ENCODE measurements around the gene PKLR. TPM values are rescaled to one million over a fixed set of nuclear protein-coding genes. Genes with fewer than 3 reads are reported as not detected.
A peak's percentile ranks its signal among the peaks of the same experiment; 100 is the strongest.

The PKLR gene
- total RNA-seq, 1 experiment from 2014 or later, result not detected

DNA sequence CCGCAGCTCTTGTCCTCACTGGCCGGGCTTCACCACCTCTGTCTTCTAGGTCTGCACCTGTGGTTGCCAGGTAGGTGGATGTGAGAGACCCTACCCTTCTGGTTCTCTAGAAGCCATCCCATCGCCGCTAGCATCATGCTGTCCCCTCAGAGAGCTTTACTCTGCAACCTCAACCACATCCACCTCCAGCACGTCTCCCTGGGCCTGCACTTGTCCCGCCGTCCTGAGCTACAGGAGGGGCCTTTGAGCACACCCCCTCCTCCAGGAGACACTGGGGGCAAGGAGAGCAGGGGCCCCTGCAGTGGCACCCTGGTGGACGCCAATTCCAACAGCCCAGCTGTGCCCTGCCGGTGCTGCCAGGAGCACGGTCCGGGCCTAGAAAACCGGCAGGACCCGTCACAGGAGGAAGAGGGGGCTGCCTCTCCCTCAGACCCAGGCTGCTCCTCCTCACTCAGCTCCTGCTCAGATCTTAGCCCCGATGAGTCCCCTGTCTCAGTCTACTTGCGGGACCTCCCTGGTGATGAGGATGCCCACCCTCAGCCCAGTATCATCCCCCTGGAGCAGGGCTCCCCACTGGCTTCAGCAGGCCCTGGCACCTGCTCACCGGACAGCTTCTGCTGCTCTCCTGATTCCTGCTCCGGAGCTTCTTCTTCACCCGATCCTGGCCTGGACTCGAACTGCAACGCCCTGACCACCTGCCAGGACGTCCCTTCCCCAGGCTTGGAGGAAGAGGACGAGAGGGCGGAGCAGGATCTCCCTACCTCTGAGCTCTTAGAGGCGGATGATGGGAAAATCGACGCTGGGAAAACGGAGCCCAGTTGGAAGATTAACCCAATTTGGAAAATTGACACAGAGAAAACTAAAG is 20.6 kb upstream of the PKLR start:
- Histone ChIP-seq H3K9me3 (ENCODE audit: low read length) (no peaks in the 10 kb centered on the region), H4K20me1 (ENCODE audit: insufficient read depth, low read depth, low read length) (no peaks in the 10 kb centered on the region), H3K9ac (ENCODE audit: low read length) (peak overlapping the region; percentile 99), H3K36me3 (ENCODE audit: insufficient read depth, low read length) (peaks cover 23% of the 10 kb centered on the region; the same call in 1 of the 2 replicates), H3K4me2 (ENCODE audit: low read depth, low read length, poor library complexity, severe bottlenecking) (peak overlapping the region; percentile 98), H3K4me3 (ENCODE audit: low read length) (peak overlapping the region; percentile 96), H3K4me1 (ENCODE audit: low read length) (peaks cover 40% of the 10 kb centered on the region), H3K27me3 (ENCODE audit: low read length) (no peaks in the 10 kb centered on the region), H3K9me2 (replicated peaks; ENCODE audit: insufficient read depth, low read length) (no peaks in the 10 kb centered on the region), H3K79me2 (ENCODE audit: low read length) (no peaks in the 10 kb centered on the region), H2AFZ (ENCODE audit: low read length) (no peak overlapping the region), H3K27ac (ENCODE audit: low read length) (no peak overlapping the region)
- peak; percentile 62 for DNase-seq

DNA sequence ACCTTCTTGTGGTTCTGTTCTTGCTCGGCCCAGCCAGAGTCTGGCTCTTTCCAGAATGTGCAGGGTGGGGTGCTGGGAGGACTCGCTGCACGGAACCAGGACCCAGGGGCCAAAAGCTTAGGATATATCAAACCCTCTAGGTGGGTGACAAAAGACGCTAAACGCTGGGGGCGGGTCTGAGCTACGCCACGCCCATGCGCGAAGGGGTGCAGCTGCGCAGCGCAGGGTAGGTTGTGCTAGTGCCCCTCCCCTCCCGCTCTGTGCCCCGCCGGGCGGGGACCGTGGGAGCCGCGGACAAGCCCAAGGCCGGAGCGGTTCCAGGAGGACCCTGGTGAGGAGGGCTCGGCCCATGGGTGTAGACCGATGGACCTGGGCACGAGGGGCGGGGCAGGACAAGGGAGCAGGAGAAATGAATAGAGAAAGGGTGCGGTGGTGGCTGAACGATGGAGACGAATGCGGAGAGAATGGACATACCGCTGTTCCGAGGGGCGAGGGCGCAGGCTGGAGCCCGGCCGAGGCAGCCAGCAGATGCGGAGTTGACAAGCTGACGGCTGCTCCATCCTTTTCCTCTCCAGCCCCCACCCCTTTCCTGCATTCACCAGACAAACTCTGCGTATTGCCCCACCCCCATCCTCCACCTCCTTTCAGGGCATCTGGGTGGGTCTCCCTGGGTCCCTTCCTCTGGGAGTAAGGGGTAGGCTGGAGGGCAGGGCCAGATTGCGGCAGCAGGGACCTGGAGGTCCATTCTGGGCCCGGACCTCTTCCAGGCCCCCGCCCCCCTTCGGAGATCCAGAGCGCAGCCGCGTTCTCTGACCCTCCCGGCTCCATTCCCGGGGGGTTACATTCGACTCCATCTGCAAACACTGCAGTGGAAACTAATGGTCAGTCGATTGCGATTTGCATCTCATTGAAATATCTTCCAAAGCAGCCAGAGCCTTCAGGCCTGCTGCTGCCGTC is 19.7 kb upstream of the PKLR start, which contains the start of gene RUSC1:
Gene RUSC1, plus strand, starts transcription at position 234 of the 957 bp plus-strand sequence. CDS start 880 bp downstream, outside the sequence.
- H3K36me3 ChIP-seq (ENCODE audit: insufficient read depth, low read length), result peaks cover 25% of the 10 kb centered on the region; the same call in 1 of the 2 replicates
- H3K9me2 ChIP-seq (replicated peaks; ENCODE audit: insufficient read depth, low read length), result no peaks in the 10 kb centered on the region
- H3K4me3 ChIP-seq (ENCODE audit: low read length), result peak within 1 kb of the TSS; percentile 96; the same call in 1 of the 2 replicates
- peak within 1 kb of the TSS; percentile 98 for H3K4me2 ChIP-seq (ENCODE audit: low read depth, low read length, poor library complexity, severe bottlenecking)
- no peak within 1 kb of the TSS for H3K27ac ChIP-seq (ENCODE audit: low read length)
- peak within 1 kb of the TSS; percentile 99 for H3K9ac ChIP-seq (ENCODE audit: low read length)
- no peaks in the 10 kb centered on the region for H3K27me3 ChIP-seq (ENCODE audit: low read length)
- H3K4me1 ChIP-seq (ENCODE audit: low read length), result peaks cover 40% of the 10 kb centered on the region
- no peaks in the 10 kb centered on the region for H4K20me1 ChIP-seq (ENCODE audit: insufficient read depth, low read depth, low read length)
- peak; percentile 73 for DNase-seq
- no peaks in the 10 kb centered on the region for H3K9me3 ChIP-seq (ENCODE audit: low read length)
- H3K79me2 ChIP-seq (ENCODE audit: low read length), result no peaks in the 10 kb centered on the region
- H2AFZ ChIP-seq (ENCODE audit: low read length), result no peak within 1 kb of the TSS

DNA sequence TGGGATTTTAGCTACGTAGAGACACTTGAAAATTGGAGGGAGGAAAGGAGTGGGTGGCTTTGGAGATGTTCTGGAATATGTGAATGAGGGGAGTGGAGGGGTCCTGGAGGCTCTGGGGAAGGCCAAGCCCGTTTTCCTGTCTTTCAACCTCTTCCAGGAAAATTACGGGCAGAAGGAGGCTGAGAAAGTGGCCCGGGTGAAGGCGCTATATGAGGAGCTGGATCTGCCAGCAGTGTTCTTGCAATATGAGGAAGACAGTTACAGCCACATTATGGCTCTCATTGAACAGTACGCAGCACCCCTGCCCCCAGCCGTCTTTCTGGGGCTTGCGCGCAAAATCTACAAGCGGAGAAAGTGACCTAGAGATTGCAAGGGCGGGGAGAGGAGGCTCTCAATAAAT is 19.0 kb upstream of the PKLR start:
- no peak for DNase-seq
- H3K27ac ChIP-seq (ENCODE audit: low read length), result no peak overlapping the region
- no peak overlapping the region for H3K4me3 ChIP-seq (ENCODE audit: low read length)
- H3K4me2 ChIP-seq (ENCODE audit: low read depth, low read length, poor library complexity, severe bottlenecking), result no peak overlapping the region
- peaks cover 40% of the 10 kb centered on the region for H3K4me1 ChIP-seq (ENCODE audit: low read length)
- no peaks in the 10 kb centered on the region for H3K79me2 ChIP-seq (ENCODE audit: low read length)
- no peaks in the 10 kb centered on the region for H3K9me2 ChIP-seq (replicated peaks; ENCODE audit: insufficient read depth, low read length)
- H4K20me1 ChIP-seq (ENCODE audit: insufficient read depth, low read depth, low read length), result no peaks in the 10 kb centered on the region
- no peak overlapping the region for H3K9ac ChIP-seq (ENCODE audit: low read length)
- peaks cover 25% of the 10 kb centered on the region; the same call in 1 of the 2 replicates for H3K36me3 ChIP-seq (ENCODE audit: insufficient read depth, low read length)
- H3K9me3 ChIP-seq (ENCODE audit: low read length), result no peaks in the 10 kb centered on the region
- no peaks in the 10 kb centered on the region for H3K27me3 ChIP-seq (ENCODE audit: low read length)
- no peak overlapping the region for H2AFZ ChIP-seq (ENCODE audit: low read length)

DNA sequence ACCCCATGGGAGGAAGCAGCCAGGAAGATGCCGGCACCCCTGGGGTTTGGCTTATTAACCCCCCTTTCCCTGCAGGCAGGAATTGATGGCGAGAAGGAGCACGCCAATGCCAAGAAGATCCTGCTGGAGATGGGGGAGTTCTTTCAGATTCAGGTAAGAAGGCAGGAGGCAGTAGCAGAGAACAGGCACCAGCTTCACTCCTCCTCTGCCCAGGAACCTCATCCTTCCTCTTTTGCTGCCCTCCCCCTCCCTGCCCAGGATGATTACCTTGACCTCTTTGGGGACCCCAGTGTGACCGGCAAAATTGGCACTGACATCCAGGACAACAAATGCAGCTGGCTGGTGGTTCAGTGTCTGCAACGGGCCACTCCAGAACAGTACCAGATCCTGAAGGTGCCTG is 18.3 kb upstream of the PKLR start:
- no peaks in the 10 kb centered on the region for H3K27me3 ChIP-seq (ENCODE audit: low read length)
- H3K79me2 ChIP-seq (ENCODE audit: low read length), result no peaks in the 10 kb centered on the region
- no peaks in the 10 kb centered on the region for H3K9me3 ChIP-seq (ENCODE audit: low read length)
- peaks cover 25% of the 10 kb centered on the region; the same call in 1 of the 2 replicates for H3K36me3 ChIP-seq (ENCODE audit: insufficient read depth, low read length)
- H4K20me1 ChIP-seq (ENCODE audit: insufficient read depth, low read depth, low read length), result no peaks in the 10 kb centered on the region
- no peak overlapping the region for H3K27ac ChIP-seq (ENCODE audit: low read length)
- H3K4me3 ChIP-seq (ENCODE audit: low read length), result no peak overlapping the region
- H3K4me2 ChIP-seq (ENCODE audit: low read depth, low read length, poor library complexity, severe bottlenecking), result no peak overlapping the region
- H3K4me1 ChIP-seq (ENCODE audit: low read length), result peaks cover 32% of the 10 kb centered on the region
- H3K9ac ChIP-seq (ENCODE audit: low read length), result no peak overlapping the region; the same call in 1 of the 2 replicates
- no peak overlapping the region for H2AFZ ChIP-seq (ENCODE audit: low read length)
- H3K9me2 ChIP-seq (replicated peaks; ENCODE audit: insufficient read depth, low read length), result no peaks in the 10 kb centered on the region
- no peak for DNase-seq

DNA sequence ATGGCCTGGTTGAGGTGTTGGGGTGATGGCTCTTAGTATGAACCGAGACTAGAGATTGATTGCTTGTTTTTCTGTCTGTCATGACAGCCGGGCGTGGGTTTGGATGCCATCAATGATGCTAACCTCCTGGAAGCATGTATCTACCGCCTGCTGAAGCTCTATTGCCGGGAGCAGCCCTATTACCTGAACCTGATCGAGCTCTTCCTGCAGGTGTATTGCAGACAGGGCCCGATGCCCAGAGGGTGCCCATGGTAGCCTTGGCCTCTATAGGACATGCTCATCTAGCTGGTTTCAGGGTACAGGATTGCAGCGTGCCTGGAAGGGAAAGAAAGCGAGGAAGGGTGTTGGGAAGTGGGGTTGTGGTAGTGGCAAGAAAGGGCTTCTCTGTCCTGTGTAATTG is 16.8 kb upstream of the PKLR start:
- Histone ChIP-seq H3K9me3 (ENCODE audit: low read length) (no peaks in the 10 kb centered on the region), H3K27ac (ENCODE audit: low read length) (no peak overlapping the region), H3K4me3 (ENCODE audit: low read length) (no peak overlapping the region), H4K20me1 (ENCODE audit: insufficient read depth, low read depth, low read length) (no peaks in the 10 kb centered on the region), H3K27me3 (ENCODE audit: low read length) (no peaks in the 10 kb centered on the region), H3K4me2 (ENCODE audit: low read depth, low read length, poor library complexity, severe bottlenecking) (no peak overlapping the region), H2AFZ (ENCODE audit: low read length) (no peak overlapping the region), H3K79me2 (ENCODE audit: low read length) (peaks cover 4% of the 10 kb centered on the region; the same call in 1 of the 2 replicates), H3K36me3 (ENCODE audit: insufficient read depth, low read length) (peaks cover 30% of the 10 kb centered on the region; the same call in 1 of the 2 replicates), H3K9ac (ENCODE audit: low read length) (no peak overlapping the region), H3K9me2 (replicated peaks; ENCODE audit: insufficient read depth, low read length) (no peaks in the 10 kb centered on the region), H3K4me1 (ENCODE audit: low read length) (peaks cover 26% of the 10 kb centered on the region)
- no peak for DNase-seq

DNA sequence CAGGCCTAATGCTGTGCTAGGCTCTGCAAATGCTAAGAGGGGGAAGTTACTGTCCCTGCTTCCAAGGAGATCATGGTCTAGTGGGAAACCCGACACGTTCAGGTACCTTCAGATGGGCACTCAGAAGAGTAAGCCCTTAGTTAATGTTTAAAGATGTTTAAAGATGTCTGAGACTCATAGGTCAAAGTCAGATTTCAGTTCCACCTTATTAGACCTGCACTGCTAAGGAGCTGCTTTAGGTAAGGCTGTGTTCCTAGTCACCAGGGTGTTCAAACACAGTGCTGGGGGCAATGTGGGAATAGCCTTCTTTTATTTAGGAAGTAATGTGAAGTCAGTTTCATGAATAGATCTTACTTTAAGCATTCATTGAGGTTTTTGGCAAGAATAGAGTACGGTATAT is 15.7 kb upstream of the PKLR start:
- DNase-seq, result no peak
- H3K27ac ChIP-seq (ENCODE audit: low read length), result no peak overlapping the region
- H2AFZ ChIP-seq (ENCODE audit: low read length), result no peak overlapping the region
- peaks cover 32% of the 10 kb centered on the region; the same call in 1 of the 2 replicates for H3K36me3 ChIP-seq (ENCODE audit: insufficient read depth, low read length)
- no peaks in the 10 kb centered on the region for H4K20me1 ChIP-seq (ENCODE audit: insufficient read depth, low read depth, low read length)
- H3K79me2 ChIP-seq (ENCODE audit: low read length), result peaks cover 13% of the 10 kb centered on the region
- H3K4me2 ChIP-seq (ENCODE audit: low read depth, low read length, poor library complexity, severe bottlenecking), result no peak overlapping the region
- H3K4me3 ChIP-seq (ENCODE audit: low read length), result no peak overlapping the region
- H3K27me3 ChIP-seq (ENCODE audit: low read length), result no peaks in the 10 kb centered on the region
- H3K9ac ChIP-seq (ENCODE audit: low read length), result no peak overlapping the region
- no peaks in the 10 kb centered on the region for H3K9me3 ChIP-seq (ENCODE audit: low read length)
- peaks cover 17% of the 10 kb centered on the region for H3K4me1 ChIP-seq (ENCODE audit: low read length)
- no peaks in the 10 kb centered on the region for H3K9me2 ChIP-seq (replicated peaks; ENCODE audit: insufficient read depth, low read length)

DNA sequence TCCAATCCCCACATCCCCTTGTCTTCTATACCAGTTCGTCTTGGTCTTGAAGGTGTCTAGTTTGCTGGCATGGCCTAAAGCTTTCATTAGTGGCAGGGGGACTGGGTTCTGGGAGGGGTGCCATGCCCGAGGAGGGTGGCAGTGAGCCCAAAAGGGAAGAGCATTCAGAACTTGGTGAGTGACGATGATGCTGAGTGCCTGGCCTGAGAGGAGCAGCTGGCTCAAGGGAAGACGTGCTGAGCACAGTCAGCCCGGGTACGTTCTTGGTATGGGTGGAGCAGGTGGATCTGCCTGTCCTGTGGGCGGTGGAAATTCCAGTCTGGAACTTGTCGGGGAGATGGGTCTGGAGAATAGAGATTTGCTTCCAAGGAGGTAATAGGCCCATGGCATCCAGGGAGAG is 12.0 kb upstream of the PKLR start:
- Histone ChIP-seq H3K9me2 (replicated peaks; ENCODE audit: insufficient read depth, low read length) (no peaks in the 10 kb centered on the region), H3K4me3 (ENCODE audit: low read length) (no peak overlapping the region), H3K9me3 (ENCODE audit: low read length) (no peaks in the 10 kb centered on the region), H3K9ac (ENCODE audit: low read length) (no peak overlapping the region), H3K27ac (ENCODE audit: low read length) (no peak overlapping the region), H3K36me3 (ENCODE audit: insufficient read depth, low read length) (peaks cover 36% of the 10 kb centered on the region), H3K4me2 (ENCODE audit: low read depth, low read length, poor library complexity, severe bottlenecking) (no peak overlapping the region), H2AFZ (ENCODE audit: low read length) (no peak overlapping the region), H3K27me3 (ENCODE audit: low read length) (no peaks in the 10 kb centered on the region), H3K4me1 (ENCODE audit: low read length) (peaks cover 20% of the 10 kb centered on the region), H4K20me1 (ENCODE audit: insufficient read depth, low read depth, low read length) (no peaks in the 10 kb centered on the region), H3K79me2 (ENCODE audit: low read length) (peaks cover 43% of the 10 kb centered on the region)
- no peak for DNase-seq
